Left ventricle myocardium inferior (tissue), 1 donor: ENCODE results near the gene DLG2. TPM values are rescaled to one million over a fixed set of nuclear protein-coding genes. Genes with fewer than 3 reads are reported as not detected.

ENCODE experiments used
- DNase-seq: peaks from one replicate; pipeline ENCODE4 v3.0.0-alpha.2; 2020
- H3K27ac ChIP-seq: fragments of 200-600 bp; replicated peaks from 2 replicates; pipeline ENCODE4 v1.8.0; 2021
- H3K27me3 ChIP-seq: fragments of 200-600 bp; 2 replicates; pipeline ENCODE4 v1.8.0; 2021; ENCODE audit warnings: low read depth
- H3K36me3 ChIP-seq: fragments of 200-600 bp; 2 replicates; pipeline ENCODE4 v1.8.0; 2021
- H3K4me1 ChIP-seq: fragments of 200-600 bp; 2 replicates; pipeline ENCODE4 v1.8.0; 2021
- H3K4me3 ChIP-seq: fragments of 200-600 bp; 2 replicates; pipeline ENCODE4 v1.8.0; 2021; ENCODE audit warnings: mild to moderate bottlenecking, moderate library complexity
- H3K9me3 ChIP-seq: fragments of 200-600 bp; replicated peaks from 2 replicates; pipeline ENCODE4 v1.8.0; 2021
- intact Hi-C: fragments of 100-400 bp; cut with micrococcal nuclease; formaldehyde crosslinking; loops from one replicate; pipeline ENCODE4 v1.11.0; 2022
- total RNA-seq: library from RNA; stranded (reverse); fragmentation: NEBNext Ultra II Directional; extraction: Animal tissue kit (Norgen Biotek cat#: 25700); gene quantifications from one replicate; pipeline ENCODE4 v1.2.1, GENCODE V29; 2021
- TF ChIP-seq, protein P1 (sequence below): fragments of 200-600 bp; IDR thresholded peaks from 2 replicates; pipeline ENCODE4 v1.8.0; 2021; ENCODE audit warnings: antibody characterized with exemption, mild to moderate bottlenecking, borderline replicate concordance
- donor health status: DM: no; HTN: yes; CAD: no; lungs with severe emphysema.

DLG2 gene
- total RNA-seq, 1 donor from 2014 or later = 6.5 TPM

GRCh38 chr11:85603220-85603619 is 23.9 kb downstream of the DLG2 start:
- no peaks in the 10 kb centered on the region for H3K4me1 ChIP-seq
- TF ChIP-seq, protein P1, sequence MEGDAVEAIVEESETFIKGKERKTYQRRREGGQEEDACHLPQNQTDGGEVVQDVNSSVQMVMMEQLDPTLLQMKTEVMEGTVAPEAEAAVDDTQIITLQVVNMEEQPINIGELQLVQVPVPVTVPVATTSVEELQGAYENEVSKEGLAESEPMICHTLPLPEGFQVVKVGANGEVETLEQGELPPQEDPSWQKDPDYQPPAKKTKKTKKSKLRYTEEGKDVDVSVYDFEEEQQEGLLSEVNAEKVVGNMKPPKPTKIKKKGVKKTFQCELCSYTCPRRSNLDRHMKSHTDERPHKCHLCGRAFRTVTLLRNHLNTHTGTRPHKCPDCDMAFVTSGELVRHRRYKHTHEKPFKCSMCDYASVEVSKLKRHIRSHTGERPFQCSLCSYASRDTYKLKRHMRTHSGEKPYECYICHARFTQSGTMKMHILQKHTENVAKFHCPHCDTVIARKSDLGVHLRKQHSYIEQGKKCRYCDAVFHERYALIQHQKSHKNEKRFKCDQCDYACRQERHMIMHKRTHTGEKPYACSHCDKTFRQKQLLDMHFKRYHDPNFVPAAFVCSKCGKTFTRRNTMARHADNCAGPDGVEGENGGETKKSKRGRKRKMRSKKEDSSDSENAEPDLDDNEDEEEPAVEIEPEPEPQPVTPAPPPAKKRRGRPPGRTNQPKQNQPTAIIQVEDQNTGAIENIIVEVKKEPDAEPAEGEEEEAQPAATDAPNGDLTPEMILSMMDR = no peak
- intact Hi-C loops = no loop called here

GRCh38 chr11:85602526-85603213 is 24.5 kb downstream of the DLG2 start:
- H3K9me3 ChIP-seq = peaks cover 11% of the 10 kb centered on the region
- no peaks in the 10 kb centered on the region for H3K4me1 ChIP-seq
- no peaks in the 10 kb centered on the region for H3K27me3 ChIP-seq
- intact Hi-C loops = no loop called here
- DNase-seq = no peak
- no peaks in the 10 kb centered on the region for H3K36me3 ChIP-seq
- TF ChIP-seq, protein P1 = no peak
- H3K27ac ChIP-seq = no peak overlapping the region
- no peak overlapping the region for H3K4me3 ChIP-seq

More at GRCh38 chr11:85603220-85603619, 23.9 kb downstream of the DLG2 start:
- DNase-seq = no peak
- Histone ChIP-seq H3K36me3 (no peaks in the 10 kb centered on the region), H3K27ac (no peak overlapping the region), H3K27me3 (no peaks in the 10 kb centered on the region), H3K9me3 (peaks cover 11% of the 10 kb centered on the region), H3K4me3 (no peak overlapping the region)

- H3K4me1 ChIP-seq = no peaks in the 10 kb centered on the region
Observed at GRCh38 chr11:85599083-85599482, 28.1 kb downstream of the DLG2 start.

DNA sequence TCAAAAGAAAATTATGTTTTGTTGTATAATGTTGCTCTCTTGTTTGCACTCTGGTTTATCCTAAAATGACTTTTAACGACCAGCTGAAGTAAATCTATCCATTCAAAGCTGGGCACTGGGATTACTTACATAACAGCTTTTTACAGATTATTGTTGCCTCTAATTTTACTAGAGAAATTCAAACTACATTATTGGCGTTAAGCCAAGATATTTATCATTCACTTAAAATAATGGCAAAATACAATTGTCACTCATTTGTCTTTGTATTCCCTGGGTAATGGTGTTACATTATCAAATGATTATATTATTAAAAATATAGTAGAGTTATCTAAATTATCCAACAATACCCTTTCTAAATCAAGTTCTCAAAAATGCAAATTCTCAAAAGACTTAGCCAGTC is 30.3 kb downstream of the DLG2 start:
- no peak overlapping the region for H3K4me3 ChIP-seq
- H3K9me3 ChIP-seq = no peaks in the 10 kb centered on the region
- intact Hi-C loops = no loop called here
- TF ChIP-seq, protein P1 = no peak
- no peak for DNase-seq
- no peaks in the 10 kb centered on the region for H3K4me1 ChIP-seq
- no peak overlapping the region for H3K27ac ChIP-seq
- no peaks in the 10 kb centered on the region for H3K27me3 ChIP-seq
- H3K36me3 ChIP-seq = no peaks in the 10 kb centered on the region

More at GRCh38 chr11:85599083-85599482, 28.1 kb downstream of the DLG2 start:
- intact Hi-C loops = no loop called here
- Histone ChIP-seq H3K4me3 (no peak overlapping the region), H3K27ac (no peak overlapping the region), H3K9me3 (no peaks in the 10 kb centered on the region), H3K36me3 (no peaks in the 10 kb centered on the region), H3K27me3 (no peaks in the 10 kb centered on the region)
- no peak for DNase-seq
- TF ChIP-seq, protein P1 = no peak

- H3K9me3 ChIP-seq = no peaks in the 10 kb centered on the region
- no peak for DNase-seq
- TF ChIP-seq, protein P1 = peak; percentile 72
- H3K36me3 ChIP-seq = no peaks in the 10 kb centered on the region
- no peak overlapping the region for H3K27ac ChIP-seq
- intact Hi-C loops = no loop called here
- no peaks in the 10 kb centered on the region for H3K27me3 ChIP-seq
- H3K4me3 ChIP-seq = no peak overlapping the region
- H3K4me1 ChIP-seq = no peaks in the 10 kb centered on the region
Observed at GRCh38 chr11:85595285-85595884, 31.8 kb downstream of the DLG2 start.
